K562 (cell line): Measurements from ENCODE around the gene SORT1. TPM values are rescaled to one million over a fixed set of nuclear protein-coding genes. Genes with fewer than 3 reads are reported as not detected.

ENCODE experiments used
- CBFA2T3 ChIP-seq: fragments of 450-650 bp; IDR thresholded peaks from 2 replicates; pipeline ENCODE4 v1.6.1; 2017
- DIDO1 ChIP-seq: fragments of 450-650 bp; IDR thresholded peaks from 2 replicates; pipeline ENCODE4 v1.6.1; 2016; ENCODE audit warnings: low read depth, missing biosample characterization, missing genetic modification characterization
- ESRRA ChIP-seq: fragments of 450-650 bp; IDR thresholded peaks from 2 replicates; pipeline ENCODE4 v1.6.1; 2014; ENCODE audit warnings: low read depth, mild to moderate bottlenecking, moderate library complexity, borderline replicate concordance
- FOXJ3 ChIP-seq: sonication (generic); formaldehyde crosslinking; IDR thresholded peaks from 2 replicates; pipeline ENCODE4 v1.4.0; 2020; ENCODE audit warnings: mild to moderate bottlenecking, missing genetic modification reagents
- MEF2A ChIP-seq: IDR thresholded peaks from 2 replicates; pipeline ENCODE4 v1.6.1; 2011; ENCODE audit warnings: low read depth, mild to moderate bottlenecking, low read length, moderate library complexity; ENCODE audit not compliant: control insufficient read depth
- PHF20 ChIP-seq: fragments of 450-650 bp; IDR thresholded peaks from 2 replicates; pipeline ENCODE4 v1.6.1; 2018; ENCODE audit not compliant: partially characterized antibody
- PRPF4 ChIP-seq: fragments of 200-400 bp; formaldehyde crosslinking; IDR thresholded peaks from one replicate; pipeline ENCODE4 v1.6.1; 2017; ENCODE audit warnings: low read length, low read depth, mild to moderate bottlenecking; ENCODE audit not compliant: insufficient read depth, poor library complexity, severe bottlenecking
- RBM15 ChIP-seq: fragments of 200-400 bp; formaldehyde crosslinking; IDR thresholded peaks from 2 replicates; pipeline ENCODE4 v1.6.1; 2018; ENCODE audit warnings: mild to moderate bottlenecking, low read length, moderate library complexity; ENCODE audit not compliant: insufficient read depth
- RBM17 ChIP-seq: fragments of 200-400 bp; formaldehyde crosslinking; IDR thresholded peaks from 2 replicates; pipeline ENCODE4 v1.6.1; 2017; ENCODE audit warnings: low read depth, mild to moderate bottlenecking, low read length, borderline replicate concordance
- RERE ChIP-seq: sonication (generic); formaldehyde crosslinking; IDR thresholded peaks from 2 replicates; pipeline ENCODE4 v1.8.0; 2023; ENCODE audit warnings: missing genetic modification reagents, mild to moderate bottlenecking, borderline replicate concordance
- RFX1 ChIP-seq: fragments of 450-650 bp; IDR thresholded peaks from 2 replicates; pipeline ENCODE4 v1.6.1; 2016; ENCODE audit warnings: mild to moderate bottlenecking, moderate library complexity
- SIN3B ChIP-seq: fragments of 450-650 bp; IDR thresholded peaks from 2 replicates; pipeline ENCODE4 v1.6.1; 2017; ENCODE audit warnings: low read depth, mild to moderate bottlenecking, moderate library complexity
- SNRNP70 ChIP-seq: fragments of 200-400 bp; formaldehyde crosslinking; optimal IDR thresholded peaks from 2 replicates; pipeline ENCODE3; 2017; ENCODE audit warnings: low read depth, low read length
- SREBF1 ChIP-seq: fragments of 150-350 bp; IDR thresholded peaks from 2 replicates; pipeline ENCODE4 v1.6.1; 2014; ENCODE audit warnings: antibody characterized with exemption, low read depth, low read length, borderline replicate concordance
- TSHZ1 ChIP-seq: fragments of 250-450 bp; sonication (Bioruptor Pico); IDR thresholded peaks from 2 replicates; pipeline ENCODE4 v1.4.0; 2020; ENCODE audit warnings: mild to moderate bottlenecking, moderate library complexity
- ZBTB8A ChIP-seq: fragments of 450-650 bp; IDR thresholded peaks from 2 replicates; pipeline ENCODE4 v1.6.1; 2018; ENCODE audit warnings: mild to moderate bottlenecking, moderate library complexity; ENCODE audit not compliant: partially characterized antibody
- ZKSCAN8 ChIP-seq: fragments of 200-800 bp; sonication (Bioruptor generic); IDR thresholded peaks from 2 replicates; pipeline ENCODE4 v1.6.1; 2016; ENCODE audit warnings: missing genetic modification characterization, missing compliant biosample characterization
- ZNF121 ChIP-seq: sonication (generic); formaldehyde crosslinking; conservative IDR thresholded peaks from 2 replicates; pipeline ENCODE4 v1.8.0; 2022; ENCODE audit warnings: missing genetic modification reagents
- ZNF3 ChIP-seq: fragments of 250-450 bp; sonication (Bioruptor Pico); IDR thresholded peaks from 2 replicates; pipeline ENCODE4 v1.5.0; 2021; ENCODE audit warnings: mild to moderate bottlenecking, moderate library complexity
- ZNF347 ChIP-seq: fragments of 450-650 bp; formaldehyde crosslinking; IDR thresholded peaks from 2 replicates; pipeline ENCODE4 v1.4.0; 2020; ENCODE audit warnings: low read depth, mild to moderate bottlenecking, moderate library complexity
- polyA plus RNA-seq, 8 experiments: library from polyadenylated mRNA; depleted of rRNA in 4 of 8; stranded (reverse) in 5 of 8; unstranded in 3 of 8; fragments of >200 nt; fragmentation: Nextera tagmentation in 2 of 8; fragmentation: Illumina TruSeq in 1 of 8; extraction: Ambion mirVana in 2 of 8; extraction: Trizol in 1 of 8; gene quantifications; 2 replicates each; pipeline versions ENCODE4 v1.2.1 to v1.2.3, GENCODE V29; 2011 to 2014; ENCODE audit warnings: inconsistent platforms in 1 of 8, missing spikeins in 1 of 8
- total RNA-seq, 7 experiments: library from RNA; depleted of rRNA in 6 of 7; stranded (reverse); fragments of >200 nt in 6 of 7; fragmentation: Illumina TruSeq in 2 of 7; extraction: Trizol in 2 of 7; gene quantifications; 2 replicates each; pipeline versions ENCODE4 v1.2.1 to v1.2.3, GENCODE V29; 2011 to 2021; ENCODE audit warnings: low replicate concordance in 1 of 7

Gene SORT1
- total and polyA plus RNA-seq, 9 of the 15 experiments (the other 6 are each of a cell fraction or from before 2014, with no cell fraction given): 27.4 to 112 (median 65.0) TPM

GRCh38 chr1:109282952-109283747 is 114.6 kb downstream of the SORT1 start, which contains the start of gene PSRC1 (continued):
- TF ChIP-seq PRPF4: no peak
- no peak for TF ChIP-seq FOXJ3 (CRISPR knock-in tag)
- no peak for TF ChIP-seq RFX1
- no peak for TF ChIP-seq MEF2A
- TF ChIP-seq ESRRA: 0 out of 2 replicates have a peak, but pooled peaks have one; percentile 6
- TF ChIP-seq ZNF347 (CRISPR knock-in tag): no peak
- no peak for TF ChIP-seq ZBTB8A
- no peak for TF ChIP-seq RBM17
- peak; percentile 17 for TF ChIP-seq PHF20
- TF ChIP-seq SIN3B: no peak
- no peak for TF ChIP-seq ZNF121
- TF ChIP-seq DIDO1 (tag): no peak; the same call in 1 of the 2 replicates
- TF ChIP-seq RBM15: no peak
- no peak for TF ChIP-seq SREBF1
- TF ChIP-seq ZNF3: no peak
- no peak for TF ChIP-seq RERE (CRISPR knock-in tag)
- no peak for TF ChIP-seq TSHZ1 (CRISPR knock-in tag)
- no peak for TF ChIP-seq ZKSCAN8 (CRISPR knock-in tag)
- TF ChIP-seq SNRNP70: no peak
- TF ChIP-seq CBFA2T3: peak; percentile 49; the same call in 1 of the 2 replicates
